ENCODE results near the gene HOTAIR. TPM values are rescaled to one million over a fixed set of nuclear protein-coding genes. Genes with fewer than 3 reads are reported as not detected.

HOTAIR gene
- total RNA-seq, 1 experiment from 2014 or later: not detected

DNA sequence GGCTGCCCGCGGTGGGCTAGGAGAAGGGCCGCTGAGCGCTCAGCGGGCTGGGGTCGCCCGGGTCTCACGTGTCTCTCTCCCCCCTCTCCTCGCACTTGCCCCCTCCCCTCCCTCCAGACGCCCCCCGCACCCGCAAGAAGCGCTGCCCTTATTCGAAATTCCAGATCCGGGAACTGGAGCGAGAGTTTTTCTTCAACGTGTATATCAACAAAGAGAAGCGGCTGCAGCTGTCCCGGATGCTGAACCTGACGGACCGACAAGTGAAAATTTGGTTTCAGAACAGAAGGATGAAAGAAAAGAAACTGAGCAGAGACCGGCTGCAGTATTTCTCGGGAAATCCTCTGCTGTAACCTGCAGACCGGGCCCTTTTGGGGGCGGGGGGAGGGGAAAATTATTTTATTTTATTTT is 314 bp upstream of the HOTAIR start (continued):
- TF ChIP-seq, protein P1, sequence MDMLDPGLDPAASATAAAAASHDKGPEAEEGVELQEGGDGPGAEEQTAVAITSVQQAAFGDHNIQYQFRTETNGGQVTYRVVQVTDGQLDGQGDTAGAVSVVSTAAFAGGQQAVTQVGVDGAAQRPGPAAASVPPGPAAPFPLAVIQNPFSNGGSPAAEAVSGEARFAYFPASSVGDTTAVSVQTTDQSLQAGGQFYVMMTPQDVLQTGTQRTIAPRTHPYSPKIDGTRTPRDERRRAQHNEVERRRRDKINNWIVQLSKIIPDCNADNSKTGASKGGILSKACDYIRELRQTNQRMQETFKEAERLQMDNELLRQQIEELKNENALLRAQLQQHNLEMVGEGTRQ (CRISPR knock-in tag; IDR thresholded peaks at IDR 0.05): no peak
- TF ChIP-seq, protein P2, sequence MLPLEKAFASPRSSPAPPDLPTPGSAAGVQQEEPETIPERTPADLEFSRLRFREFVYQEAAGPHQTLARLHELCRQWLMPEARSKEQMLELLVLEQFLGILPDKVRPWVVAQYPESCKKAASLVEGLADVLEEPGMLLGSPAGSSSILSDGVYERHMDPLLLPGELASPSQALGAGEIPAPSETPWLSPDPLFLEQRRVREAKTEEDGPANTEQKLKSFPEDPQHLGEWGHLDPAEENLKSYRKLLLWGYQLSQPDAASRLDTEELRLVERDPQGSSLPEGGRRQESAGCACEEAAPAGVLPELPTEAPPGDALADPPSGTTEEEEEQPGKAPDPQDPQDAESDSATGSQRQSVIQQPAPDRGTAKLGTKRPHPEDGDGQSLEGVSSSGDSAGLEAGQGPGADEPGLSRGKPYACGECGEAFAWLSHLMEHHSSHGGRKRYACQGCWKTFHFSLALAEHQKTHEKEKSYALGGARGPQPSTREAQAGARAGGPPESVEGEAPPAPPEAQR (CRISPR knock-in tag; IDR thresholded peaks at IDR 0.05): no peak
- TF ChIP-seq, protein P3, sequence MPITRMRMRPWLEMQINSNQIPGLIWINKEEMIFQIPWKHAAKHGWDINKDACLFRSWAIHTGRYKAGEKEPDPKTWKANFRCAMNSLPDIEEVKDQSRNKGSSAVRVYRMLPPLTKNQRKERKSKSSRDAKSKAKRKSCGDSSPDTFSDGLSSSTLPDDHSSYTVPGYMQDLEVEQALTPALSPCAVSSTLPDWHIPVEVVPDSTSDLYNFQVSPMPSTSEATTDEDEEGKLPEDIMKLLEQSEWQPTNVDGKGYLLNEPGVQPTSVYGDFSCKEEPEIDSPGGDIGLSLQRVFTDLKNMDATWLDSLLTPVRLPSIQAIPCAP (CRISPR knock-in tag; IDR thresholded peaks at IDR 0.05): no peak
- TF ChIP-seq, protein P4, sequence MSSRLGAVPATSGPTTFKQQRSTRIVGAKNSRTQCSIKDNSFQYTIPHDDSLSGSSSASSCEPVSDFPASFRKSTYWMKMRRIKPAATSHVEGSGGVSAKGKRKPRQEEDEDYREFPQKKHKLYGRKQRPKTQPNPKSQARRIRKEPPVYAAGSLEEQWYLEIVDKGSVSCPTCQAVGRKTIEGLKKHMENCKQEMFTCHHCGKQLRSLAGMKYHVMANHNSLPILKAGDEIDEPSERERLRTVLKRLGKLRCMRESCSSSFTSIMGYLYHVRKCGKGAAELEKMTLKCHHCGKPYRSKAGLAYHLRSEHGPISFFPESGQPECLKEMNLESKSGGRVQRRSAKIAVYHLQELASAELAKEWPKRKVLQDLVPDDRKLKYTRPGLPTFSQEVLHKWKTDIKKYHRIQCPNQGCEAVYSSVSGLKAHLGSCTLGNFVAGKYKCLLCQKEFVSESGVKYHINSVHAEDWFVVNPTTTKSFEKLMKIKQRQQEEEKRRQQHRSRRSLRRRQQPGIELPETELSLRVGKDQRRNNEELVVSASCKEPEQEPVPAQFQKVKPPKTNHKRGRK (CRISPR knock-in tag; IDR thresholded peaks at IDR 0.05; ENCODE audit: borderline replicate concordance): no peak
- TF ChIP-seq ZNF671 (CRISPR knock-in tag; IDR thresholded peaks at IDR 0.05) (no peak), ZNF219 (CRISPR knock-in tag; IDR thresholded peaks at IDR 0.05; ENCODE audit: borderline replicate concordance) (no peak), GTF2I (CRISPR knock-in tag; conservative IDR thresholded peaks at IDR 0.05) (no peak)
- TF ChIP-seq, protein P5, sequence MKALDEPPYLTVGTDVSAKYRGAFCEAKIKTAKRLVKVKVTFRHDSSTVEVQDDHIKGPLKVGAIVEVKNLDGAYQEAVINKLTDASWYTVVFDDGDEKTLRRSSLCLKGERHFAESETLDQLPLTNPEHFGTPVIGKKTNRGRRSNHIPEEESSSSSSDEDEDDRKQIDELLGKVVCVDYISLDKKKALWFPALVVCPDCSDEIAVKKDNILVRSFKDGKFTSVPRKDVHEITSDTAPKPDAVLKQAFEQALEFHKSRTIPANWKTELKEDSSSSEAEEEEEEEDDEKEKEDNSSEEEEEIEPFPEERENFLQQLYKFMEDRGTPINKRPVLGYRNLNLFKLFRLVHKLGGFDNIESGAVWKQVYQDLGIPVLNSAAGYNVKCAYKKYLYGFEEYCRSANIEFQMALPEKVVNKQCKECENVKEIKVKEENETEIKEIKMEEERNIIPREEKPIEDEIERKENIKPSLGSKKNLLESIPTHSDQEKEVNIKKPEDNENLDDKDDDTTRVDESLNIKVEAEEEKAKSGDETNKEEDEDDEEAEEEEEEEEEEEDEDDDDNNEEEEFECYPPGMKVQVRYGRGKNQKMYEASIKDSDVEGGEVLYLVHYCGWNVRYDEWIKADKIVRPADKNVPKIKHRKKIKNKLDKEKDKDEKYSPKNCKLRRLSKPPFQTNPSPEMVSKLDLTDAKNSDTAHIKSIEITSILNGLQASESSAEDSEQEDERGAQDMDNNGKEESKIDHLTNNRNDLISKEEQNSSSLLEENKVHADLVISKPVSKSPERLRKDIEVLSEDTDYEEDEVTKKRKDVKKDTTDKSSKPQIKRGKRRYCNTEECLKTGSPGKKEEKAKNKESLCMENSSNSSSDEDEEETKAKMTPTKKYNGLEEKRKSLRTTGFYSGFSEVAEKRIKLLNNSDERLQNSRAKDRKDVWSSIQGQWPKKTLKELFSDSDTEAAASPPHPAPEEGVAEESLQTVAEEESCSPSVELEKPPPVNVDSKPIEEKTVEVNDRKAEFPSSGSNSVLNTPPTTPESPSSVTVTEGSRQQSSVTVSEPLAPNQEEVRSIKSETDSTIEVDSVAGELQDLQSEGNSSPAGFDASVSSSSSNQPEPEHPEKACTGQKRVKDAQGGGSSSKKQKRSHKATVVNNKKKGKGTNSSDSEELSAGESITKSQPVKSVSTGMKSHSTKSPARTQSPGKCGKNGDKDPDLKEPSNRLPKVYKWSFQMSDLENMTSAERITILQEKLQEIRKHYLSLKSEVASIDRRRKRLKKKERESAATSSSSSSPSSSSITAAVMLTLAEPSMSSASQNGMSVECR (CRISPR knock-in tag; IDR thresholded peaks at IDR 0.05; ENCODE audit: borderline replicate concordance): no peak

DNA sequence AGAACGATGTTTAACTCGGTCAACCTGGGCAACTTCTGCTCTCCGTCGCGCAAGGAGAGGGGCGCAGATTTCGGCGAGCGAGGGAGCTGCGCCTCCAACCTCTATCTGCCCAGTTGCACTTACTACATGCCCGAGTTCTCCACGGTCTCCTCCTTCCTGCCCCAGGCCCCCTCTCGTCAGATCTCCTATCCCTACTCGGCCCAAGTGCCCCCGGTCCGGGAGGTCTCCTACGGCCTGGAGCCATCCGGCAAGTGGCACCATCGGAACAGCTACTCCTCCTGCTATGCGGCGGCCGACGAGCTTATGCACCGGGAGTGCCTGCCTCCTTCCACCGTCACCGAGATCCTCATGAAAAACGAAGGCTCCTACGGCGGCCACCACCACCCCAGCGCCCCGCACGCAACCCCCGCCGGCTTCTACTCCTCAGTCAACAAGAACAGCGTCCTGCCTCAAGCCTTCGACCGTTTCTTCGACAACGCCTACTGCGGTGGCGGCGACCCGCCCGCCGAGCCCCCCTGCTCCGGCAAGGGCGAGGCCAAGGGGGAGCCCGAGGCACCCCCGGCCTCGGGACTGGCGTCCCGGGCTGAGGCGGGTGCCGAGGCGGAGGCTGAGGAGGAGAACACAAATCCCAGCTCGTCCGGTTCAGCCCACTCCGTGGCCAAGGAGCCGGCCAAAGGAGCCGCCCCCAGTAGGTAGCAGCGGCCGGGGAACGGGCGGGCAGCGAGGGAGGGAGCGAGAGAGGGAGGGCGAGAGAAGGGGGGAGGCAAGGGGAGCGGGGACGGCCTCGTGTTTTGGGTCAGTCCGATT is 1.3 kb downstream of the HOTAIR start:
- CTCF ChIA-PET: interaction anchor here (0.6 to 1.2 kb wide), 5 partner anchors 15 to 426 kb away, joined by 3 to 4 read pairs (median 3); partner anchors contain the start of gene HOXC8
- TF ChIP-seq, protein P6, sequence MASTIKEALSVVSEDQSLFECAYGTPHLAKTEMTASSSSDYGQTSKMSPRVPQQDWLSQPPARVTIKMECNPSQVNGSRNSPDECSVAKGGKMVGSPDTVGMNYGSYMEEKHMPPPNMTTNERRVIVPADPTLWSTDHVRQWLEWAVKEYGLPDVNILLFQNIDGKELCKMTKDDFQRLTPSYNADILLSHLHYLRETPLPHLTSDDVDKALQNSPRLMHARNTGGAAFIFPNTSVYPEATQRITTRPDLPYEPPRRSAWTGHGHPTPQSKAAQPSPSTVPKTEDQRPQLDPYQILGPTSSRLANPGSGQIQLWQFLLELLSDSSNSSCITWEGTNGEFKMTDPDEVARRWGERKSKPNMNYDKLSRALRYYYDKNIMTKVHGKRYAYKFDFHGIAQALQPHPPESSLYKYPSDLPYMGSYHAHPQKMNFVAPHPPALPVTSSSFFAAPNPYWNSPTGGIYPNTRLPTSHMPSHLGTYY (CRISPR knock-in tag; IDR thresholded peaks at IDR 0.05): no peak
- TF ChIP-seq ZNF423 (CRISPR knock-in tag; IDR thresholded peaks at IDR 0.05) (no peak), ZNF219 (CRISPR knock-in tag; IDR thresholded peaks at IDR 0.05; ENCODE audit: borderline replicate concordance) (no peak), NR2C2 (CRISPR knock-in tag; IDR thresholded peaks at IDR 0.05) (no peak), ETV6 (CRISPR knock-in tag; IDR thresholded peaks at IDR 0.05) (no peak)
- TF ChIP-seq, protein P7, sequence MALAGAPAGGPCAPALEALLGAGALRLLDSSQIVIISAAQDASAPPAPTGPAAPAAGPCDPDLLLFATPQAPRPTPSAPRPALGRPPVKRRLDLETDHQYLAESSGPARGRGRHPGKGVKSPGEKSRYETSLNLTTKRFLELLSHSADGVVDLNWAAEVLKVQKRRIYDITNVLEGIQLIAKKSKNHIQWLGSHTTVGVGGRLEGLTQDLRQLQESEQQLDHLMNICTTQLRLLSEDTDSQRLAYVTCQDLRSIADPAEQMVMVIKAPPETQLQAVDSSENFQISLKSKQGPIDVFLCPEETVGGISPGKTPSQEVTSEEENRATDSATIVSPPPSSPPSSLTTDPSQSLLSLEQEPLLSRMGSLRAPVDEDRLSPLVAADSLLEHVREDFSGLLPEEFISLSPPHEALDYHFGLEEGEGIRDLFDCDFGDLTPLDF (CRISPR knock-in tag; IDR thresholded peaks at IDR 0.05): no peak
- ATAC-seq: peak; percentile 42
- Mint-ChIP-seq H3K4me3 (peak overlapping the region; percentile 64), H3K36me3 (no peaks in the 10 kb centered on the region), H3K27ac (no peak overlapping the region), H3K4me1 (peaks cover 19% of the 10 kb centered on the region), H3K9me3 (no peaks in the 10 kb centered on the region), H3K27me3 (ENCODE audit: low read depth) (peaks cover 100% of the 10 kb centered on the region)
- POLR2A ChIA-PET: no interaction called here
- DNase-seq (ENCODE audit: low spot score): peak; percentile 65

Data from WTC11 (cell line).